ENCODE data around the gene CCDC152. TPM values are rescaled to one million over a fixed set of nuclear protein-coding genes. Genes with fewer than 3 reads are reported as not detected.
A peak's percentile ranks its signal among the peaks of the same experiment; 100 is the strongest.

CCDC152 gene
- total and polyA plus RNA-seq, 2 of the 13 experiments (the other 11 are each of a cell fraction or from before 2014, with no cell fraction given), result 0.20 to 0.36 TPM

DNA sequence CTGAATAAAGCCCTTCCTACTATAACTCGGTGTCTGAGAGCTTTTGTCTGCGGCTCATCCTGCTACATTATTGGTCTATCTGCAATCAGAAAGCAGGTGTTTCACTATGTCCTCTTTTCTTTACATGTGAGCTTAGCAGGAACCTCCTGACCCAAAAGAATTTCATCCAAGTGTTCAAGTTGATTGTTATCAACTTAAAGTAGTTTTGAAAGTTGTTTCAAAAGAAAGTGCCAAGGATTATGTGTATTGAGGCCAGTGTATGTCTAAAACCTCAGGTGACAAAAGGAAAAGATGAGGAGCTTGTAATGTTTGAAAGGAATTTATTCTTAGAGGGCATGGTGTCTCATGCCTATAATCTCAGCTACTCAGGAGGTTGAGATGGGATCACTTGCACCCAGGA, 63.1 kb downstream of the CCDC152 start:
- ChIA-PET POLR2A (interaction anchor here (1.2 to 2.3 kb wide), 2 partner anchors 8 to 10 kb away, joined by 6 to 12 read pairs; partner anchors contain the start of gene SELENOP), CTCF (ENCODE audit: low intra/inter-chr PET ratio, low total read pairs) (no interaction called here)
- Histone ChIP-seq H3K79me2 (ENCODE audit: insufficient read depth, low read length) (peaks cover 87% of the 10 kb centered on the region), H3K4me1 (ENCODE audit: insufficient read depth, low read length) (peaks cover 88% of the 10 kb centered on the region), H3K27ac (ENCODE audit: extremely low read length, insufficient read depth, low read length) (peak overlapping the region; percentile 32), H3K4me2 (ENCODE audit: low read depth, low read length) (peak overlapping the region; percentile 84), H3K4me3 (replicated peaks in 1 of 3; ENCODE audit: insufficient read depth in 1 of 3, low read depth in 2 of 3, low read length in 3 of 3) (peak overlapping the region in 1 of 3 experiments; percentile 5; a peak in 1 of 6 replicates), H4K20me1 (ENCODE audit: insufficient read depth, low read length) (no peaks in the 10 kb centered on the region), H3K36me3 (replicated peaks in 1 of 2; ENCODE audit: control insufficient read depth in 1 of 2, insufficient read depth in 2 of 2, low read length in 2 of 2) (no peaks in the 10 kb centered on the region; a peak in 1 of 5 replicates), H3K9ac (ENCODE audit: insufficient read depth, low read depth, low read length) (no peak overlapping the region; the same call in 1 of the 2 replicates), H3K27me3 (ENCODE audit: control insufficient read depth in 1 of 2, insufficient read depth in 2 of 2, low read length in 2 of 2) (no peaks in the 10 kb centered on the region), H2AFZ (ENCODE audit: low read length) (no peak overlapping the region), H3K9me3 (ENCODE audit: low read length) (no peaks in the 10 kb centered on the region)
- no TSS peak for BruUV-seq (replicated peaks)
- FAIRE-seq (no peak), ATAC-seq (no peak), DNase-seq (ENCODE audit: low spot score) (no peak)
- WGBS (ENCODE audit: low lambda C conversion rate), result 56% methylated on average over 2 of the region's 2 CpGs
- TF ChIP-seq ZNF850 (CRISPR knock-in tag; conservative IDR thresholded peaks at IDR 0.05) (no peak), ZNF451 (CRISPR knock-in tag; IDR thresholded peaks at IDR 0.05) (no peak), ZNF510 (CRISPR knock-in tag; IDR thresholded peaks at IDR 0.05; ENCODE audit: low read depth) (no peak), SRY (CRISPR knock-in tag; IDR thresholded peaks at IDR 0.05) (no peak), SMYD3 (CRISPR knock-in tag; IDR thresholded peaks at IDR 0.05) (no peak), ARNT2 (CRISPR knock-in tag; IDR thresholded peaks at IDR 0.05; ENCODE audit: low read depth) (no peak)
- in situ Hi-C loops (cut with HindIII; ENCODE audit: extremely low pct_ligation_motif_present, low pct_unique_long_range_greater_than_20kb), result loop anchor here (5.0 to 25.0 kb wide), 2 partner anchors 58 to 193 kb away; no protein-coding TSS in a partner anchor
- intact Hi-C loops (cut with micrococcal nuclease; ENCODE audit: unreplicated experiment), result loop anchor here (10.0 kb wide), 2 partner anchors 195 to 305 kb away; partner anchors contain the start of gene ZNF131

DNA sequence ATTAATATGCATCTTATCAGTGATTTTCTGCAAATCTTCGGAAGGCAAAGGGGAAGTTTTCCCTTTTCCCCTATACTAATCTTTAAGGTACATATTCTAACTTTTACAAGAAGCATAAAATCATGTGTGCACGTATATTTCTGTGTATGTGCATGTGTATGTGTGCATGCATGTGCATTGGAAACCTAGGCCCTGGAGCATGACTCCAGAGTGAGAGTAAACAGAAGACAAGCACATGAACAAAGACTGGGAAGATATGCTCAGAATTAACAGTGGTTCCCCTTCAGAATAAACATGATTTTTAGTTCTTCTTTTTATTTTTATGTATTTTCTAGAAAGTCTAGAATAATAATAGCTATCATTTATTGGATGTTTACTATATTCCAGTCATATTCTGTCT, 65.9 kb downstream of the CCDC152 start:
- Histone ChIP-seq H3K4me1 (ENCODE audit: insufficient read depth, low read length) (peaks cover 98% of the 10 kb centered on the region), H3K9me3 (ENCODE audit: low read length) (no peaks in the 10 kb centered on the region), H3K4me3 (replicated peaks in 1 of 3; ENCODE audit: insufficient read depth in 1 of 3, low read depth in 2 of 3, low read length in 3 of 3) (peak overlapping the region; percentile 51 to 63 (median 56)), H4K20me1 (ENCODE audit: insufficient read depth, low read length) (no peaks in the 10 kb centered on the region), H3K4me2 (ENCODE audit: low read depth, low read length) (peak overlapping the region; percentile 84), H3K27me3 (ENCODE audit: control insufficient read depth in 1 of 2, insufficient read depth in 2 of 2, low read length in 2 of 2) (no peaks in the 10 kb centered on the region), H3K36me3 (replicated peaks in 1 of 2; ENCODE audit: control insufficient read depth in 1 of 2, insufficient read depth in 2 of 2, low read length in 2 of 2) (no peaks in the 10 kb centered on the region; a peak in 1 of 5 replicates), H2AFZ (ENCODE audit: low read length) (no peak overlapping the region), H3K79me2 (ENCODE audit: insufficient read depth, low read length) (peaks cover 93% of the 10 kb centered on the region), H3K27ac (ENCODE audit: extremely low read length, insufficient read depth, low read length) (peak overlapping the region; percentile 80), H3K9ac (ENCODE audit: insufficient read depth, low read depth, low read length) (peak overlapping the region; percentile 70)
- ChIA-PET CTCF (ENCODE audit: low intra/inter-chr PET ratio, low total read pairs) (no interaction called here), POLR2A (interaction anchor here (1.7 to 6.1 kb wide), 2 partner anchors 9 to 12 kb away, joined by 6 to 93 read pairs; partner anchors contain the start of gene SELENOP)
- 66% methylated on average over 2 of the region's 2 CpGs for WGBS (ENCODE audit: low lambda C conversion rate)
- BruUV-seq (replicated peaks), result no TSS peak
- FAIRE-seq (no peak), ATAC-seq (no peak), DNase-seq (ENCODE audit: low spot score) (no peak)
- intact Hi-C loops (cut with micrococcal nuclease; ENCODE audit: unreplicated experiment), result no loop called here
- in situ Hi-C loops (cut with HindIII; ENCODE audit: extremely low pct_ligation_motif_present, low pct_unique_long_range_greater_than_20kb), result loop anchor here (5.0 to 25.0 kb wide), 2 partner anchors 55 to 190 kb away; no protein-coding TSS in a partner anchor
- TF ChIP-seq, protein P1, sequence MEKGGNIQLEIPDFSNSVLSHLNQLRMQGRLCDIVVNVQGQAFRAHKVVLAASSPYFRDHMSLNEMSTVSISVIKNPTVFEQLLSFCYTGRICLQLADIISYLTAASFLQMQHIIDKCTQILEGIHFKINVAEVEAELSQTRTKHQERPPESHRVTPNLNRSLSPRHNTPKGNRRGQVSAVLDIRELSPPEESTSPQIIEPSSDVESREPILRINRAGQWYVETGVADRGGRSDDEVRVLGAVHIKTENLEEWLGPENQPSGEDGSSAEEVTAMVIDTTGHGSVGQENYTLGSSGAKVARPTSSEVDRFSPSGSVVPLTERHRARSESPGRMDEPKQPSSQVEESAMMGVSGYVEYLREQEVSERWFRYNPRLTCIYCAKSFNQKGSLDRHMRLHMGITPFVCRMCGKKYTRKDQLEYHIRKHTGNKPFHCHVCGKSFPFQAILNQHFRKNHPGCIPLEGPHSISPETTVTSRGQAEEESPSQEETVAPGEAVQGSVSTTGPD (CRISPR knock-in tag; IDR thresholded peaks at IDR 0.05), result no peak
- TF ChIP-seq MIER3 (CRISPR knock-in tag; IDR thresholded peaks at IDR 0.05; ENCODE audit: borderline replicate concordance) (no peak), HMG20A (CRISPR knock-in tag; IDR thresholded peaks at IDR 0.05; ENCODE audit: borderline replicate concordance) (no peak), ZNF12 (CRISPR knock-in tag; IDR thresholded peaks at IDR 0.05) (0 out of 2 replicates have a peak, but pooled peaks have one; percentile 16), SAP130 (CRISPR knock-in tag; IDR thresholded peaks at IDR 0.05; ENCODE audit: low read depth) (0 out of 2 replicates have a peak, but pooled peaks have one; percentile 20), XBP1 (CRISPR knock-in tag; IDR thresholded peaks at IDR 0.05) (no peak)
- TF ChIP-seq, protein P2, sequence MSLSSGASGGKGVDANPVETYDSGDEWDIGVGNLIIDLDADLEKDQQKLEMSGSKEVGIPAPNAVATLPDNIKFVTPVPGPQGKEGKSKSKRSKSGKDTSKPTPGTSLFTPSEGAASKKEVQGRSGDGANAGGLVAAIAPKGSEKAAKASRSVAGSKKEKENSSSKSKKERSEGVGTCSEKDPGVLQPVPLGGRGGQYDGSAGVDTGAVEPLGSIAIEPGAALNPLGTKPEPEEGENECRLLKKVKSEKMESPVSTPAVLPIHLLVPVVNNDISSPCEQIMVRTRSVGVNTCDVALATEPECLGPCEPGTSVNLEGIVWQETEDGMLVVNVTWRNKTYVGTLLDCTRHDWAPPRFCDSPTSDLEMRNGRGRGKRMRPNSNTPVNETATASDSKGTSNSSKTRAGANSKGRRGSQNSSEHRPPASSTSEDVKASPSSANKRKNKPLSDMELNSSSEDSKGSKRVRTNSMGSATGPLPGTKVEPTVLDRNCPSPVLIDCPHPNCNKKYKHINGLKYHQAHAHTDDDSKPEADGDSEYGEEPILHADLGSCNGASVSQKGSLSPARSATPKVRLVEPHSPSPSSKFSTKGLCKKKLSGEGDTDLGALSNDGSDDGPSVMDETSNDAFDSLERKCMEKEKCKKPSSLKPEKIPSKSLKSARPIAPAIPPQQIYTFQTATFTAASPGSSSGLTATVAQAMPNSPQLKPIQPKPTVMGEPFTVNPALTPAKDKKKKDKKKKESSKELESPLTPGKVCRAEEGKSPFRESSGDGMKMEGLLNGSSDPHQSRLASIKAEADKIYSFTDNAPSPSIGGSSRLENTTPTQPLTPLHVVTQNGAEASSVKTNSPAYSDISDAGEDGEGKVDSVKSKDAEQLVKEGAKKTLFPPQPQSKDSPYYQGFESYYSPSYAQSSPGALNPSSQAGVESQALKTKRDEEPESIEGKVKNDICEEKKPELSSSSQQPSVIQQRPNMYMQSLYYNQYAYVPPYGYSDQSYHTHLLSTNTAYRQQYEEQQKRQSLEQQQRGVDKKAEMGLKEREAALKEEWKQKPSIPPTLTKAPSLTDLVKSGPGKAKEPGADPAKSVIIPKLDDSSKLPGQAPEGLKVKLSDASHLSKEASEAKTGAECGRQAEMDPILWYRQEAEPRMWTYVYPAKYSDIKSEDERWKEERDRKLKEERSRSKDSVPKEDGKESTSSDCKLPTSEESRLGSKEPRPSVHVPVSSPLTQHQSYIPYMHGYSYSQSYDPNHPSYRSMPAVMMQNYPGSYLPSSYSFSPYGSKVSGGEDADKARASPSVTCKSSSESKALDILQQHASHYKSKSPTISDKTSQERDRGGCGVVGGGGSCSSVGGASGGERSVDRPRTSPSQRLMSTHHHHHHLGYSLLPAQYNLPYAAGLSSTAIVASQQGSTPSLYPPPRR (CRISPR knock-in tag; IDR thresholded peaks at IDR 0.05; ENCODE audit: borderline replicate concordance), result no peak

All from HepG2 (cell line).